ENCODE results near the gene DGCR2. TPM values are rescaled to one million over a fixed set of nuclear protein-coding genes. Genes with fewer than 3 reads are reported as not detected.
"Not testable (repeated sequence)": the region's sequence is repeated elsewhere in the genome, so short reads cannot be mapped to it uniquely, and the experiment has no call there.

Gene DGCR2
- total RNA-seq, 2 donors from 2014 or later: 9.5 to 23.6 TPM

DNA sequence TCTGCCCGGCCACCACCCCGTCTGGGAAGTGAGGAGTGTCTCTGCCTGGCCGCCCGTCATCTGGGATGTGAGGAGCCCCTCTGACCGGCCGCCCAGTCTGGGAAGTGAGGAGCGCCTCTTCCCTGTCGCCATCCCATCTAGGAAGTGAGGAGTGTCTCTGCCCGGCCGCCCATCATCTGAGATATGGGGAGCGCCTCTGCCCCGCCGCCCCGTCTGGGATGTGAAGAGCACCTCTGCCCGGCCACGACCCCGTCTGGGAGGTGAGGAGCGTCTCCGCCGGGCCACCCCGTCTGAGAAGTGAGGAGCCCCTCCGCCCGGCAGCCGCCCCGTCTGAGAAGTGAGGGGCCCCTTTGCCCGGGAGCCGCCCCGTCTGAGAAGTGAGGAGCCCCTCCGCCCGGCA, 38.1 kb downstream of the DGCR2 start:
- H3K27ac Mint-ChIP-seq; H3K36me3 Mint-ChIP-seq; H3K9me3 Mint-ChIP-seq; ATAC-seq; DNase-seq (ENCODE audit: low spot score in 2 of 2): not testable (repeated sequence)

DNA sequence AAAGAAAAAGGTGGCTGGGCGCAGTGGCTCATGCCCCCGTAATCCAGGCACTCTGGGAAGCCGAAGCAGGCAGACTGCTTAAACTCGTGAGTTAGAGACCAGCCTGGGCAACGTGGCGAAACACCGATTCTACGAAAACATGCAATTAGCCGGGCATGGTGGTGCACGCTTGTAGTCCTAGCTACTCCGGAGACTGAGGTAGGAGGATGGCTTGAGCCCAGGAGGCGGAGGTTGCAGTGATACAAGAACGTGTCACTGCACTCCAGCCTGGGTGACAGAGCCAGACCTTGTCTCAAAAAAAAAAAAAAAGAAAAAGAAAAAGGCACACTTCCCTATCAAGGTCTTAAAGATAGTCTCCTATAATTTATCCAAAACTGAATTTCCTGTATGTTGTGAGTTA, 39.4 kb downstream of the DGCR2 start:
- Mint-ChIP-seq H3K9me3 (no peaks in the 10 kb centered on the region), H3K36me3 (no peaks in the 10 kb centered on the region), H3K27ac (no peak overlapping the region)
- ATAC-seq (no peak), DNase-seq (ENCODE audit: low spot score in 2 of 2) (no peak)

DNA sequence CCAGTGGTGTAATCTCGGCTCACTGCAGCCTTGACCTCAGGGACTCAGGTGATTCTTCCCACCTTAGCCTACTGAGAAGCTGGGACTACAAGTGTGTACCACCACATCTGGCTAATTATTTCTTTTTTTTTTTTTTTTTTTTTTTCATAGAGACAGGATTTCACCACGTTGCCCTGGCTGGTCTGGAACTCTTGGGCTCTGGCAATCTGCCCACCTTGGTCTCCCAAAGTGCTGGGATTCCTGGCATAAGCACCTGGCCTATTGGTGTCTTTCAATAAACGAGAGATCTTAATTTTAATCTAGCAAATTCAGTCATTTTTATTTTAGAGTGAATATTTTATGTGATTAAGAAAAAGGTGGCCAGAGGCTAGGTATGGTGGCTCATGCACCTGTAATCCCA, 40.1 kb downstream of the DGCR2 start:
- no peaks in the 10 kb centered on the region for H3K36me3 Mint-ChIP-seq
- DNase-seq (ENCODE audit: low spot score in 2 of 2) (no peak), ATAC-seq (no peak)
- H3K27ac Mint-ChIP-seq: no peak overlapping the region
- no peaks in the 10 kb centered on the region for H3K9me3 Mint-ChIP-seq

DNA sequence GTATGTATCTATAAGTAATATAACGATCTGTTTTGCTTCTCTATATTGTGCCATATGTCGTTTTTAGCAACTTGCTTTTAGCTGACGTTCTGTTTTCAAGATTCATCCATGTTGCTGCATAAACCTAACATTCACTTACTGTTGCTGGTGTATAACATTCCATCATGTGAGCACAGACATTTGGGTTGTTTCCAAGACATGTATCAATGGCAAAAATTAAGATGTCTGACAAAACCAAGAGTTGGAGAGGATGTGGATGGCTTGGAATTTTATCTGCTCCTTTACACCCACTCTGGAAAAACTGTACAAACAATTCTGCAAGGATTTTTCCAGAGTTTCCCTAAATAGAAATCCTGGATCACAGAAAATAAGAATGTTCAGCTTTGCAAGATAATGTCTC, 40.9 kb downstream of the DGCR2 start:
- ATAC-seq: no peak
- no peak for DNase-seq (ENCODE audit: low spot score in 2 of 2)
- no peaks in the 10 kb centered on the region for H3K36me3 Mint-ChIP-seq
- no peak overlapping the region for H3K27ac Mint-ChIP-seq
- no peaks in the 10 kb centered on the region for H3K9me3 Mint-ChIP-seq

DNA sequence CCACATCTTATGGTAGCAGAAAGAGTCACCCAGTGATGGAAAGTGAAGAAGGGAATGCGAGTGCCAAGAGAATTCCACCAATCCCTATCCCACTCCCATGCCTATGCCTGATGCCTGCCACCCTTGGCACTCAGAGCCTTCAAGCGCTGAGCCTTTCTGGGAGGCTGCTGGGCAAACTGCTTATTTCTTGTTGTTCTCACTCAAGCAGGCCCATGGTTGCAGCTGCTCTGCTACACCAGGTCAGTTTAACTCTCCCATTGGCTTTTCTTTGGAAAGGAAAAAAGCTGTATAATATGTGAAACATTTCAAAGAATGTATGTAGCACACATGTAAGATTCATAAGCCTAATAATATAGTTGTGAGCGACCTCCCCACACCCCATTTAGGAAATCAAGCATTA, 41.4 kb downstream of the DGCR2 start:
- H3K36me3 Mint-ChIP-seq: no peaks in the 10 kb centered on the region
- no peaks in the 10 kb centered on the region for H3K9me3 Mint-ChIP-seq
- no peak for ATAC-seq
- no peak for DNase-seq (ENCODE audit: low spot score in 2 of 2)
- no peak overlapping the region for H3K27ac Mint-ChIP-seq

DNA sequence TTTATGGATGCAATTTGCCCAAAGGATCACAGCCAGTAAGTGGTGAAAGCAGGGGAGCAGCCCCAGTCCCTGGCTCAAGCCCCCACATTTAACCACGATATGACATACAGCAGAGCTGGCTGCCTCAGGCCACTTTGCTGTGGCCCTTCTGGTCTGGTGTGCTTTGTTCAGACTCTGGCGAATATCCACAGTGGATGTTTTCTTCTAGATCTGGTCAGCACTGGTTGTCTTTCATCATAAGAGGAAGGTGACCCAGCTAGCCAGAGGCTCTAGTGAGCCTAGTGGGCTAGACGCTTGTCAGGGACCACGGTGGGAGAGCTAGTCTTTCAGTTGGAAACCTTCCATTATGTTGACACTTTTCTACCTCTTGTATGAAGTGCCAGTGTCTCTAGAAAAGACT, 42.5 kb downstream of the DGCR2 start:
- Mint-ChIP-seq H3K36me3 (no peaks in the 10 kb centered on the region), H3K27ac (no peak overlapping the region), H3K9me3 (no peaks in the 10 kb centered on the region)
- no peak for DNase-seq (ENCODE audit: low spot score in 2 of 2)
- no peak for ATAC-seq

DNA sequence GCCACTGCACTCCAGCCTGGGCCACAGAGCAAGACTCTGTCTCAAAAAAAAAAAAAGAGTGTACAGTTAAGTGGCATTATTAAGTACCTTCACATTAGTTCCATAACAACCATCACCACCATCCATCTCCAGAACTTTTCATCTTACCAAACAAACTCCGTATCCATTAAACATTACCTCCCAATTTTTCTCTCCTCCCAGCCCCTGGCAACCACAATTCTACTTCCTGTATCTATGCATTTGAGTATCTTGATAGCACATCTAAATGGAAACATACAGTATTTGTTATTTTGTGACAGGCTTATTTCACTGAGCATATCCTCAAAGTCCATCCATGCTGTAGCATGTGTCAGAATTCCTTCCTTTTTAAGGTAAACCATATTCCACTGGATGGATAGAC, 46.8 kb downstream of the DGCR2 start:
- ATAC-seq: no peak
- Mint-ChIP-seq H3K9me3 (no peaks in the 10 kb centered on the region), H3K27ac (no peak overlapping the region), H3K36me3 (peaks cover 5 to 6% of the 10 kb centered on the region in 2 donors)
- DNase-seq (ENCODE audit: low spot score in 2 of 2): no peak

DNA sequence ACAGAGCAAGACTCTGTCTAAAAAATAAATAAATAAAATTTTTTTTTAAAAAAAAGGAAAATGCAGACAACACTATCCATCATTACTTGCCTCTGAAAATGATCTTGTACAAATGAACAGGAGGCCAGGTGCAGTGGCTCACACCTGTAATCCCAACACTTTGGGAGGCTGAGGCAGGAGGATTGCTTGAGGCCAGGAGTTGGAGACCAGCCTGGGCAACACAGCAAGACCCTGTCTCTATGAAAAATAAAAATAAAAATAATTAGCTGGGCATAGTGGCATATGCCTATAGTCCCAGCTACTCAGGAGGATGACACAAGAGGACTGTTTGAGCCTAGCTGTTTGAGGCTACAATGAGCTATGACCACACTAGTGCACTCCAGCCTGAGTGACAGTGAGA, 49.4 kb downstream of the DGCR2 start:
- not testable (repeated sequence) for H3K36me3 Mint-ChIP-seq; H3K9me3 Mint-ChIP-seq; ATAC-seq; DNase-seq (ENCODE audit: low spot score in 2 of 2); H3K27ac Mint-ChIP-seq

DNA sequence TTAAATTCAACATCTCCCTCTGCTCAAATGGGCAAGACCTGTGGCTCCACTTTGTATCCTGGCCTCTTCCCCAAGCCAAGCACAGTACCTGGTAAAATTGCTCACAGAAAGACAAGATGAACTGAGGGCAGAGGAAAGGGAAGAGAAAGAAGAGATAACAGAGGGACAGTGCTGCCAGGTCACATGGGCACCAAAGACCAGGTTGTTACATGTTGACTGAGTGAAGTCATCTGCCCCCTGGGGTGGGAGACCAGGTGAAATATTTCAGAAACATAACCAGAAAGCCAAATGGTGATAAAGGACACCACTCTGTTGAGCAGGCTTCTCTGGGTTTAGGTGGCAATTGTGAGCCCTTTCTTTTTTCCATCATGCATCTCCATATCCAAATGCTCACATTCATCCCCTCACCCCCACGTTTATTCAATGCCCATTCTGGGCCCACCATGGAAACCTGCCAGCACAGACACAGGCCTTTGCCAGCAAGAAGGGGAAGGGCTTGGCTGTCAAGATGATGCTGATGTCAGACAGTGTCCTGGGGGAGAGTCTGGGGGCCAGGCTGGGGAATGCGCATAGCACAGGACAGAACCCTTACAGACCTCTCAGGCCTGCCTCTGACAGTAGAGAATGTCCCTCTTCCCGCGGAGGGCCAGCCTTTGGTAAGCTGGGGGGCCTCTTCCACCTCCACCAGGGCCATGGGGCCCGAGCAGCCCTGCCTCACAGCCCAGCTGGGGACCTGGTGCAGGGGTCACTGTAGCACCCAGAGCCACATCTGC, 51.6 kb downstream of the DGCR2 start:
- Mint-ChIP-seq H3K27ac (peak overlapping the region in 1 of 2 donors; percentile 17), H3K36me3 (peaks cover 5 to 6% of the 10 kb centered on the region in 2 donors), H3K9me3 (no peaks in the 10 kb centered on the region)
- DNase-seq (ENCODE audit: low spot score in 2 of 2): no peak
- ATAC-seq: no peak

DNA sequence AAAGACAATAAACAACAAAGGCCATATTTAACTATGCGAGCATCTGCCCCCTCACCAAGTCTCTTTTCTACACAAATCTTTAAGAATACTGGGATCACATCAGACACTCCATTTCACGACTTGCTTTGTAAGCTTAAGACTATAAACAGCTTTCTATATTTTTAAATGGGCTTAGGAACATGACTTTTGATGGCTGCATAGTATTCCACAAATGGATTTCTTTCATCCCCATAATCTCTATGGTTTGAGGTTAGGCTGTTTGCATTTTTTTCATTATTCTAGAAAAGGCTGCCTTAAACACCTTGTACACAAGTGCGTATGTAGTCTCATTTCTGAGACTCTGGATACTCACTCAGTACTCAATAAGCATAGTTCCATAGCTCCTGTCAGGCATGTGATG, 52.8 kb downstream of the DGCR2 start:
- no peak overlapping the region for H3K27ac Mint-ChIP-seq
- no peak for ATAC-seq
- no peak for DNase-seq (ENCODE audit: low spot score in 2 of 2)
- H3K36me3 Mint-ChIP-seq: peaks cover 5 to 12% of the 10 kb centered on the region in 2 donors
- H3K9me3 Mint-ChIP-seq: no peaks in the 10 kb centered on the region

DNA sequence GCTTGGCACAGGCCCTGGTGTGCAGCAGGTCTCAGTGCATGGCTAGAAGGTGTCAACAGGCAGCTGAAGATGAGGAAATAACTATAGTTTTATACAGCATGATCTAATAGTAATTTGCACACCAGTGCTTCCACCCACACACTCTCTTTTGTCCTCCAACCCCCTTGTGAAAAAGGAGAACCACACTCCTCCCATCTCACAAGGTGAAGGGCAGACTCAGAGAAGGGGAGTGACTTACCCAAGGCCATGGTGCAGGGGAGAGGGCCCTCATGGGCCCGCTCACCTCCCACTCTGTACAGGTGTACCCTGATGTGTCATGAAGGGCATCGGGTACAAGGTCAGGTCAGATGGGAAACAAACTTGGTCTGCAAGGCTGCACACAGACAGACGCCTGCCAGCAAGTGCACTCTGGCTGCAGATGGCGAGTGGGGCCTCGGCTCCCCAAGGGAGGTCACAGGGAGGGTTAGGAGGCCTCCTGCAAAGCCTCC, 53.4 kb downstream of the DGCR2 start:
- peaks cover 5 to 12% of the 10 kb centered on the region in 2 donors for H3K36me3 Mint-ChIP-seq
- no peak overlapping the region for H3K27ac Mint-ChIP-seq
- H3K9me3 Mint-ChIP-seq: no peaks in the 10 kb centered on the region
- no peak for ATAC-seq
- DNase-seq (ENCODE audit: low spot score in 2 of 2): no peak

DNA sequence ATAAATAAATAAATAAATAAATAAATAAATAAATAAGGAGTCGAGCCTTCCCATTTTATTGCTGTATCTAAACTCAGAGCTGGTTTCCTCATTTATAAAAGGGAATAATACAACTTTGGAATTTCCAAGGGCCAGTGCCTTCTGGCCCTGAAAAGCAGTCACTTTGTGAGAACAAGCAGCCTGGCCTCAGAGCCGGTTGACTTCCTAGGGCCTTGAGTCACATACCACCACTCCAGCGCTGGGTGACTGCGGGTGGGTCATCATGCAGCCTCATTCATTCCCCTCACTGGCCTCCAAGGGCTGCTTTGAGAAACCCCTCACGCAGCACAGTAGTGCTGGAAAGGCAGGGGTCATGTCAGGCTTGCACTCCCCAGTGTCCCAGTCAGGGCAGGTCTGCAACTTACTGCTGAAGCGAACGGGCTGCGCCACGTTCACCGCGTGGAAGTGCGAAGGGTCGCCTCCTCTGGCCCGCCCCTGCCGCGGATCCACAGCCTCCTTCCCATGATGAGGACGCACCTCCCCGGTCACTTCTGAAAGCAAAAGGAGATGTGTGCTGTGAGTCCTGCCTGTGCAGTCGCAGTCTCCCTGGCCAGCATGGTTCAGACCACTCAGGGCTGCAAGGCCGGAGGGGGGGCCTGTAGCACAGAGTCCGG, 54.4 kb downstream of the DGCR2 start:
- ATAC-seq: no peak
- Mint-ChIP-seq H3K27ac (no peak overlapping the region), H3K9me3 (no peaks in the 10 kb centered on the region), H3K36me3 (peaks cover 0 to 12% of the 10 kb centered on the region in 2 donors)
- DNase-seq (ENCODE audit: low spot score in 2 of 2): no peak

DNA sequence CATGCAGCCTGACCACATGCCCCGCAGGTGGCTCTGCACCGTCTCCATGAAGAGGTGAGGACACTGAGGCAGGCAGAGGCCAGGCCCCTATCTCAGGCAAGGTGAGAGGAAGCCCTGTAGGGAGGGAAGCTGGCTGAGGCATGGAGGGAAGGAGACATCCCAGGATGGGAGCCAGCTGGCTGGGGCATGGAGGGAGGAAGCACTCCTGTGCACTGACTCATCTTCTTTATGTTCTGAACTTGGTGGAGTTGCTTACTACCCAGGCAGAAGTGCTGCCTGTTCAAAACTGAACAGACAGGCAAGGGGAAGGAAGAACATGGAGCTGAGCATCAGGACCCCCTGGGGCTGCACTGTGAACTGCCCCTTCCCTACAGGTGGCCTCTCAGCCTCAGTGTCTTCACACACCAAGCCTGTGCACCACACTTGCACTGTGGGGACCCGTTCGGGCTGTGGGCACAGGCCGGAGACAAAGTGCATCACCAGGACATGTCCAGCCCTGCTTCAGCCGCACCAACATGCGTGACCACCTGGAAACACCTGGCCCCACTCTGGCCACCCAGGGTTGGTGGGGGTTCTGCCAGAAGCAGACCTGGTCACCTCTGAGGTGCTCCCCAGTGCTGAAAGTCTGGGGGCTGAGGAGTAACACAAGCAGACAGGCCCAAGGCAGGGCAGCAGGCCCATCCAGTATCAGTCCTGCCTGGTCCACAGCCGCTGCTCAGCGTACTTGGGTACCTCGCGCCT, 55.5 kb downstream of the DGCR2 start:
- H3K27ac Mint-ChIP-seq: peak overlapping the region in 1 of 2 donors; percentile 77

DNA sequence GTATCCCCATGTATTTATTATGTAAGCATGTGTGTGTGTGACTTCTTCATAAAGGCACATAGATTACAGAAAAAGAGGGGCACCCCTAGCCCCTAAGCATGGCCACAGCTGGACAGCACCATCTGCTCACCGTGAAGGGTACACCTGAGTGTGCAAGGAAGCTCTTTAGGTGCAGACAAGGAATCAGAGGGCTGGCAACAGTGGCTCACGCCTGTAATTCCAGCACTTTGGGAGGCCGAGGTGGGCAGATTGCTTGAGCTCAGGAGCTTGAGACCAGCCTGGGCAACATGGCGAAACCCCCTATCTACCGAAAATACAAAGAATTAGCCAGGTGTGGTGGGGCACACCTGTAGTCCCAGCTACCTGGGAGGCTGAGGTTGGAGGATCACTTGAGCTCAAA, 56.3 kb downstream of the DGCR2 start:
- H3K27ac Mint-ChIP-seq: peak overlapping the region in 1 of 2 donors; percentile 77
- no peaks in the 10 kb centered on the region for H3K9me3 Mint-ChIP-seq
- peaks cover 0 to 6% of the 10 kb centered on the region in 2 donors for H3K36me3 Mint-ChIP-seq
- ATAC-seq (no peak), DNase-seq (ENCODE audit: low spot score in 2 of 2) (no peak)

More for the DNA sequence above, 55.5 kb downstream of the DGCR2 start:
- ATAC-seq (no peak), DNase-seq (ENCODE audit: low spot score in 2 of 2) (no peak)
- Mint-ChIP-seq H3K36me3 (peaks cover 0 to 12% of the 10 kb centered on the region in 2 donors), H3K9me3 (no peaks in the 10 kb centered on the region)

DNA sequence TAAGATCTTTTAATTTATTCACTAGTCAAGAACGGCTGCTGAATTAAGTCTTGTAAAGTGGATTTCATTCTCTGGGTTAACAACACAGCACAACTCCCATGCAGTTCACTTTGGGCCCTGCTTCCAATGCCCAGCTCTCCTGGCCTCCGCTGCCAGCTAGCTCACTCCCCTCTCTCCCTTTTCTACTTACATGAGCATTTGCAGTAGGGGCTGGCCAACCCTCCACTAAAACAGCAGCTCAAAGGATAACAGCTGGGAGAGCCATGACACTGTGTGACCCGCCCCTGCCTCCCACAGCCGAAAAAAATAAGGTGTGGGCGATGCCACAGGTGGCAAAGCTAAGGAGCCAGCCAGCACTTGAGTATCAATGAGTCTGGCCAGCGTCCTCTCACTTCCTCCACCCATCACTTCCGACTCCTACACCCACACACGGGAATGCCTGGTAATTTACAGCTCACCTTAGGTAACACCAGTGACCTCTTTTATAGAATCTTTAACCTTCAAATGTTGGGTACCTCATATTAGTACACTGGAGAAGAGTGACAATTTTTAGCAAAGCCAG, 56.8 kb downstream of the DGCR2 start:
- Mint-ChIP-seq H3K36me3 (peaks cover 0 to 9% of the 10 kb centered on the region in 2 donors), H3K27ac (no peak overlapping the region), H3K9me3 (no peaks in the 10 kb centered on the region)
- ATAC-seq (no peak), DNase-seq (ENCODE audit: low spot score in 2 of 2) (no peak)

DNA sequence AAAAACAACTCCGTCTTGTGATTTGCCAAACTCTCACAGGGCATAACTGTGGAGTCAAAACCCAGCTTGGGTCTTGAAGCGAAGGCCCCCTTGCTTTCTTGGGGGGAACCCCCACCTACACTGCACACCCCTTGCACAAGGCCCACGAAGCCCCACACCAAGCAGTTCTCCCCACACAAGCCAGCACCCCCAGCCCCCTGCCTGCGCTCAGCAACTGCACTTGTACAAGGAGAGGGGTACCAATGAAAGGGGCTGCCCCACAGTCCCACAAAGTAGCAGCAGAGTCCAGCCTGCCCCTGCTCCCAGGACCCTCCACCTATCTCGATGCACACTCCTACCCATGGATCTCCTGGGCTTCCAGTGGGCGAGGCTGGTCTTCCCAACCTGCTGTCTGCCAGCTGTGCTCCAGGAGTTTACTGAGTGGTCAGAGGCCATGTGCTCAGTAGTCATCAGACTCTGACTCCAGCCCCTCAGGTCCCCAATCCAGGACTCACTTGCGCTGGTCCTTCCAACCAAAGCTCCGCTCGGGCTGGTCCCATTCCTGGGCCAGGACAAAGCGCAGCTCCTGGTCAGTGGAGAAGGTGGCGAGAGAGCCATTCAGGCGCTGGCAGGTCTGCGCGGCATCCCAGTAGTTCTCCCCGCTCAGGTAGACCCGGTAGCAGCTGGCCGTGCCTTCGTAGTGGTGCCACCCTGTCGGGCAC, 57.7 kb downstream of the DGCR2 start:
- peaks cover 0 to 9% of the 10 kb centered on the region in 2 donors for H3K36me3 Mint-ChIP-seq
- no peaks in the 10 kb centered on the region for H3K9me3 Mint-ChIP-seq
- ATAC-seq: no peak
- H3K27ac Mint-ChIP-seq: no peak overlapping the region
- DNase-seq (ENCODE audit: low spot score in 2 of 2): no peak
